ENCODE data around the gene SLC39A13.

The SLC39A13 gene

DNA sequence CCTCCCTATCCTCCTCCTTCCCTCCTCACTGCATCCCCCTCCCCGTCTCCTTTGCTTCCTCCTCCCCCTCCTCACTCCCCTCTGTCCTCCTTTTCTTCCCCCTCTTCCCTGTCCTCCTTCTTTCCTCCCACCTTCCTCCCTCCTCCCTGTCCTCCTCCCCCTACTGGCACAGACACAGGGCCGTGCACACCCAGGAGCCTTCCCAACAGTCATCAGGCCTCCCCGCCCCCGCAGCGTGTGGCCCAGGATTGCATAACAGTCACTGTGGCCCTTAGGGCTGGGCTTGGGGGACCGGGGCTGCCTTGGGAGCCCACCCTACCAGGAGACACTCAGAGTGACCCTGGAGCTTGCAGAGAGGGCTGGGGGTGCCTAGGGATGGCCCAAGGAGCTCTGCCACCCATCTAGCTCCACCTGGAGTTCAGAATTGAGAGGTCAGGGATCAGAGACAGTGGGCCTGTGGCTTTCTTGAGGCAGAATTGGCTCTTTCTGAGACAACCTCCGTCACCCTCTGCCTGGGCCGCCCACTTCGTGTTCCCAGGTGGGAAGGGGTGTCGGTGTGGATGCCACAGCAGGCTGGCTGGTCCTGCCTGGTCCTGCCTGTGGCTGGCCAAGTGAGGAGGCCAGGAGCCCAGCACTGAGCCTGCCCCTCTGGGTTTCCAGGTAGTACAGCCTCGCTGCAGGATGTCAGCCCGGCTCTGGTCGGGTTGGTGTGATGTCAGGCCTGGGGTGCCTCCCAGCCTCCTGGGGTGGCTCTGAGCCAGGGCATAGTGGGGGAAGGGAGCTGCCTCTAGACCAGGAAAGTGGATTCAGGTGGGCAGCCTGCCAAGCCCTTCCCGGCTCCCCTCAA is 31.6 kb upstream of the SLC39A13 start:
- DNase-seq (ENCODE audit: low spot score) = no peak

GRCh38 chr11:47377571-47378009 is 30.8 kb upstream of the SLC39A13 start:
- TF ChIP-seq, protein P1, sequence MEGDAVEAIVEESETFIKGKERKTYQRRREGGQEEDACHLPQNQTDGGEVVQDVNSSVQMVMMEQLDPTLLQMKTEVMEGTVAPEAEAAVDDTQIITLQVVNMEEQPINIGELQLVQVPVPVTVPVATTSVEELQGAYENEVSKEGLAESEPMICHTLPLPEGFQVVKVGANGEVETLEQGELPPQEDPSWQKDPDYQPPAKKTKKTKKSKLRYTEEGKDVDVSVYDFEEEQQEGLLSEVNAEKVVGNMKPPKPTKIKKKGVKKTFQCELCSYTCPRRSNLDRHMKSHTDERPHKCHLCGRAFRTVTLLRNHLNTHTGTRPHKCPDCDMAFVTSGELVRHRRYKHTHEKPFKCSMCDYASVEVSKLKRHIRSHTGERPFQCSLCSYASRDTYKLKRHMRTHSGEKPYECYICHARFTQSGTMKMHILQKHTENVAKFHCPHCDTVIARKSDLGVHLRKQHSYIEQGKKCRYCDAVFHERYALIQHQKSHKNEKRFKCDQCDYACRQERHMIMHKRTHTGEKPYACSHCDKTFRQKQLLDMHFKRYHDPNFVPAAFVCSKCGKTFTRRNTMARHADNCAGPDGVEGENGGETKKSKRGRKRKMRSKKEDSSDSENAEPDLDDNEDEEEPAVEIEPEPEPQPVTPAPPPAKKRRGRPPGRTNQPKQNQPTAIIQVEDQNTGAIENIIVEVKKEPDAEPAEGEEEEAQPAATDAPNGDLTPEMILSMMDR (IDR thresholded peaks at IDR 0.05; ENCODE audit: extremely low read depth, missing control alignments) = no peak
- no peak for DNase-seq (ENCODE audit: low spot score)

More for the DNA sequence above, 31.6 kb upstream of the SLC39A13 start:
- TF ChIP-seq, protein P1 (IDR thresholded peaks at IDR 0.05; ENCODE audit: extremely low read depth, missing control alignments) = peak; percentile 4

DNA sequence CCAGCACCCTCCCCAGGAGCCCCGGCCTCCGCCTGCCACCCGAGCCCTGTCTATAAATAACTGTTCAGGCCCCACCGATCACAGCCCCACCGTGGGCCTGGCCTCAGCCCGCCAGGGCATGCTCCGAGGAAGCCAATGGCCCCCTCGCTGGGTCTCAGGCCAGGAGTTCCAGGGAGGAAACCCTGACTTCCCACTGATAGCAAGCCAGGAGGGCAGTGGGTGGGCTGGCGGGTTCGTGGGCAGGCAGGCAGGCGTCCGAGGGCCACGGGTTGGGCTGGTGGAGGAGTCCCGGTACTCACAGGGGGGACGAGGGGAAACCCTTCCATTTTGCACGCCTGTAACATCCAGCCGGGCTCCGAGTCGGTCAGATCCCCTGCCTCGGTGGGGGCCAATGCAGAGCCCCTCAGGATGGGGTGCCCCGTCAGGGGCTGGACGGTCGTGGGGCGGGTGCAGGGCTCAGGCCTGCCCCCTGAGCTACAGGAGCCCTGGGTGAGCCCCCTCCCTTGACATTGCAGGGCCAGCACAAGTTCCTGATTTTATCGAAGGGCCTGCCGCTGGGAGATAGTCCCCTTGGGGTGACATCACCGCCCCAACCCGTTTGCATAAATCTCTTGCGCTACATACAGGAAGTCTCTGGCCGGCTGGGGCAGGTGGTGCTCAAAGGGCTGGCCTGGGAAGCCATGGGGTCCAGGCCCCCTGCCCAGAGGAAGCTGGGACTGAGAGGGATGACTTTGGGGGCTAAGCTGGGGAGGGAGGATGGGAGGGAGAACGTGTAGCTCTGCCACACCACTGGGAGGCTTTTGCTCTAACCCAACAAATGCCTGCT is 30.2 kb upstream of the SLC39A13 start, which contains the start of gene SPI1:
Gene SPI1, minus strand, starts transcription at position 538 of the 826 bp plus-strand sequence. Its CDS starts 194 bp downstream, at position 344.
- DNase-seq (ENCODE audit: low spot score) = peak; percentile 87
- TF ChIP-seq, protein P1 (IDR thresholded peaks at IDR 0.05; ENCODE audit: extremely low read depth, missing control alignments) = no peak

- TF ChIP-seq, protein P1 (IDR thresholded peaks at IDR 0.05; ENCODE audit: extremely low read depth, missing control alignments) = no peak
- no peak for DNase-seq (ENCODE audit: low spot score)
These were observed 29.6 kb upstream of the SLC39A13 start for GRCh38 chr11:47378836-47379170.

GRCh38 chr11:47379317-47379716 is 29.1 kb upstream of the SLC39A13 start:
- no peak for DNase-seq (ENCODE audit: low spot score)
- TF ChIP-seq, protein P1 (IDR thresholded peaks at IDR 0.05; ENCODE audit: extremely low read depth, missing control alignments) = no peak

GRCh38 chr11:47380078-47380477 is 28.3 kb upstream of the SLC39A13 start:
- no peak for DNase-seq (ENCODE audit: low spot score)

More at GRCh38 chr11:47380078-47380477, 28.3 kb upstream of the SLC39A13 start:
- TF ChIP-seq, protein P1 (IDR thresholded peaks at IDR 0.05; ENCODE audit: extremely low read depth, missing control alignments) = no peak
